K562 (cell line): ENCODE measurements around the gene ZNF571. TPM values are rescaled to one million over a fixed set of nuclear protein-coding genes. Genes with fewer than 3 reads are reported as not detected.

Source experiments
- CTBP1 ChIP-seq: fragments of 450-650 bp; IDR thresholded peaks from 2 replicates; pipeline ENCODE4 v1.6.1; 2016; ENCODE audit warnings: borderline replicate concordance
- CUX1 ChIP-seq: fragments of 200-800 bp; sonication (Bioruptor generic); IDR thresholded peaks from 2 replicates; pipeline ENCODE4 v1.6.1; 2016; ENCODE audit warnings: missing genetic modification characterization, missing compliant biosample characterization
- EGR1 ChIP-seq: fragments of 450-650 bp; conservative IDR thresholded peaks from 2 replicates; pipeline ENCODE4 v1.6.1; 2017; ENCODE audit warnings: mild to moderate bottlenecking
- KDM2B ChIP-seq: fragments of 250-450 bp; sonication (Bioruptor Pico); IDR thresholded peaks from 2 replicates; pipeline ENCODE4 v1.8.0; 2021; ENCODE audit warnings: mild to moderate bottlenecking, moderate library complexity
- KLF10 ChIP-seq: fragments of 250-450 bp; sonication (Bioruptor Pico); IDR thresholded peaks from 2 replicates; pipeline ENCODE4 v1.6.1; 2021; ENCODE audit warnings: matching md5 sums
- L3MBTL2 ChIP-seq: fragments of 450-650 bp; IDR thresholded peaks from 2 replicates; pipeline ENCODE4 v1.6.1; 2016; ENCODE audit warnings: mild to moderate bottlenecking, moderate library complexity
- MBD2 ChIP-seq: sonication (generic); IDR thresholded peaks from 2 replicates; pipeline ENCODE4 v1.6.1; 2016; ENCODE audit warnings: low read depth, borderline replicate concordance
- MCM5 ChIP-seq: fragments of 450-650 bp; IDR thresholded peaks from 2 replicates; pipeline ENCODE4 v1.6.1; 2016; ENCODE audit warnings: low read depth
- MTA3 ChIP-seq: fragments of 450-650 bp; formaldehyde crosslinking; IDR thresholded peaks from 2 replicates; pipeline ENCODE4 v1.6.1; 2017; ENCODE audit warnings: mild to moderate bottlenecking, borderline replicate concordance
- MYC ChIP-seq, 2 experiments: fragments of 250-450 bp in 1 of 2; sonication (Bioruptor Pico) in 1 of 2; IDR thresholded peaks; 2 replicates each; pipeline versions ENCODE4 v1.5.1 to v1.6.1; 2012 to 2021; ENCODE audit warnings: low read depth in 2 of 2, borderline replicate concordance in 1 of 2, improper control_type of control experiment in 1 of 2, low read length in 1 of 2, mild to moderate bottlenecking in 1 of 2, moderate library complexity in 1 of 2
- NFE2L1 ChIP-seq: fragments of 450-650 bp; IDR thresholded peaks from 2 replicates; pipeline ENCODE4 v1.6.1; 2016; ENCODE audit warnings: missing genetic modification characterization, low read depth, mild to moderate bottlenecking, missing compliant biosample characterization, moderate library complexity, borderline replicate concordance
- NRF1 ChIP-seq, 2 experiments: fragments of 450-650 bp; IDR thresholded peaks in 1 of 2; conservative IDR thresholded peaks in 1 of 2; 2 replicates each; pipeline ENCODE4 v1.6.1; 2014; ENCODE audit warnings: mild to moderate bottlenecking in 2 of 2
- POLR2G ChIP-seq: fragments of 200-400 bp; formaldehyde crosslinking; IDR thresholded peaks from 2 replicates; pipeline ENCODE4 v1.6.1; 2017; ENCODE audit warnings: low read depth, mild to moderate bottlenecking, antibody characterized with exemption, low read length, moderate library complexity
- SIX5 ChIP-seq, 2 experiments: IDR thresholded peaks; 2 replicates each; pipeline ENCODE4 v1.6.1; 2011; ENCODE audit warnings: low read length in 2 of 2, borderline replicate concordance in 1 of 2, low read depth in 1 of 2, mild to moderate bottlenecking in 1 of 2, moderate library complexity in 1 of 2; ENCODE audit not compliant: insufficient read depth in 1 of 2
- ZEB2 ChIP-seq: fragments of 450-650 bp; IDR thresholded peaks from 2 replicates; pipeline ENCODE4 v1.6.1; 2016
- polyA plus RNA-seq, 8 experiments: library from polyadenylated mRNA; depleted of rRNA in 4 of 8; stranded (reverse) in 5 of 8; unstranded in 3 of 8; fragments of >200 nt; fragmentation: Nextera tagmentation in 2 of 8; fragmentation: Illumina TruSeq in 1 of 8; extraction: Ambion mirVana in 2 of 8; extraction: Trizol in 1 of 8; gene quantifications; 2 replicates each; pipeline versions ENCODE4 v1.2.1 to v1.2.3, GENCODE V29; 2011 to 2014; ENCODE audit warnings: inconsistent platforms in 1 of 8, missing spikeins in 1 of 8
- total RNA-seq, 7 experiments: library from RNA; depleted of rRNA in 6 of 7; stranded (reverse); fragments of >200 nt in 6 of 7; fragmentation: Illumina TruSeq in 2 of 7; extraction: Trizol in 2 of 7; gene quantifications; 2 replicates each; pipeline versions ENCODE4 v1.2.1 to v1.2.3, GENCODE V29; 2011 to 2021; ENCODE audit warnings: low replicate concordance in 1 of 7
- TF ChIP-seq, protein P1 (sequence below): fragments of 250-450 bp; sonication (Bioruptor Pico); IDR thresholded peaks from 2 replicates; pipeline ENCODE4 v1.4.0; 2020; ENCODE audit warnings: mild to moderate bottlenecking

Gene ZNF571
- total and polyA plus RNA-seq, 9 of the 15 experiments (the other 6 are each of a cell fraction or from before 2014, with no cell fraction given): 0.82 to 3.9 (median 2.0) TPM

GRCh38 chr19:37594304-37594981, at the start of gene ZNF571, which contains the start of gene ZNF540 (continued):
- TF ChIP-seq CUX1 (CRISPR knock-in tag): no peak
- TF ChIP-seq MTA3: peak; percentile 48; the same call in 1 of the 2 replicates
- TF ChIP-seq CTBP1: peak; percentile 84
- TF ChIP-seq KLF10 (CRISPR knock-in tag): no peak
- TF ChIP-seq NFE2L1: no peak
- TF ChIP-seq, protein P1, sequence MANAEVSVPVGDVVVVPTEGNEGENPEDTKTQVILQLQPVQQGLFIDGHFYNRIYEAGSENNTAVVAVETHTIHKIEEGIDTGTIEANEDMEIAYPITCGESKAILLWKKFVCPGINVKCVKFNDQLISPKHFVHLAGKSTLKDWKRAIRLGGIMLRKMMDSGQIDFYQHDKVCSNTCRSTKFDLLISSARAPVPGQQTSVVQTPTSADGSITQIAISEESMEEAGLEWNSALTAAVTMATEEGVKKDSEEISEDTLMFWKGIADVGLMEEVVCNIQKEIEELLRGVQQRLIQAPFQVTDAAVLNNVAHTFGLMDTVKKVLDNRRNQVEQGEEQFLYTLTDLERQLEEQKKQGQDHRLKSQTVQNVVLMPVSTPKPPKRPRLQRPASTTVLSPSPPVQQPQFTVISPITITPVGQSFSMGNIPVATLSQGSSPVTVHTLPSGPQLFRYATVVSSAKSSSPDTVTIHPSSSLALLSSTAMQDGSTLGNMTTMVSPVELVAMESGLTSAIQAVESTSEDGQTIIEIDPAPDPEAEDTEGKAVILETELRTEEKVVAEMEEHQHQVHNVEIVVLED: peak; percentile 100
- TF ChIP-seq SIX5 (IDR thresholded peaks at IDR 0.05; ENCODE audit: borderline replicate concordance in 1 of 2, insufficient read depth in 1 of 2, low read depth in 1 of 2, low read length in 2 of 2): peak; percentile 76 to 80; a peak in 3 of 4 replicates
- peak; percentile 56; the same call in 1 of the 2 replicates for TF ChIP-seq MBD2
- peak; percentile 79 for TF ChIP-seq POLR2G
- peak; percentile 98 for TF ChIP-seq EGR1
- TF ChIP-seq MYC (IDR thresholded peaks at IDR 0.05; ENCODE audit: low read depth, low read length): no peak
- TF ChIP-seq MYC (CRISPR knock-in tag; IDR thresholded peaks at IDR 0.05; ENCODE audit: borderline replicate concordance, low read depth): peak; percentile 52; the same call in 1 of the 2 replicates
- peak; percentile 71; the same call in 1 of the 2 replicates for TF ChIP-seq L3MBTL2
- TF ChIP-seq NRF1 (conservative IDR thresholded peaks at IDR 0.05 in 1 of 2, IDR thresholded peaks at IDR 0.05 in 1 of 2): peak; percentile 93 to 94
- TF ChIP-seq ZEB2: peak; percentile 74
- TF ChIP-seq MCM5: no peak
- TF ChIP-seq KDM2B (CRISPR knock-in tag): peak; percentile 53; the same call in 1 of the 2 replicates
